H1 (cell line): ENCODE results near the gene TBX5. TPM values are rescaled to one million over a fixed set of nuclear protein-coding genes. Genes with fewer than 3 reads are reported as not detected.

ENCODE experiments used
- CTCF ChIA-PET: fragments of 300-600 bp; sonication (Branson Sonifier 250); formaldehyde crosslinking; loops from one replicate; lab custom pipeline; 2021; ENCODE audit not compliant: partially characterized antibody; lab: Charles Lee
- POLR2A ChIA-PET: fragments of 300-600 bp; sonication (Branson Sonifier 250); formaldehyde crosslinking; loops from one replicate; lab custom pipeline; 2021; ENCODE audit warnings: inconsistent platforms; ENCODE audit not compliant: partially characterized antibody; lab: Charles Lee
- DNase-seq, 2 experiments: peaks; one replicate each; pipeline versions ENCODE4 v3.0.0 to v3.0.0-alpha.2; 2010 to 2022; ENCODE audit warnings: low spot score in 2 of 2, low read depth in 1 of 2, mixed read lengths in 1 of 2
- FAIRE-seq: peaks from 2 replicates; lab custom pipeline; 2011; peaks lifted over from hg19 to GRCh38; lab: Jason Lieb, UNC
- H2AFZ ChIP-seq: 2 replicates; pipeline ENCODE4 v1.8.1; 2012; ENCODE audit warnings: low read length, inconsistent platforms
- H2AK5ac ChIP-seq: 2 replicates; pipeline ENCODE4 v1.6.1; 2013; ENCODE audit warnings: low read depth, low read length
- H2BK120ac ChIP-seq: replicated peaks from 2 replicates; pipeline ENCODE3; 2013; ENCODE audit warnings: low read depth, low read length, inconsistent platforms
- H2BK12ac ChIP-seq: 2 replicates; pipeline ENCODE4 v1.6.1; 2013; ENCODE audit warnings: low read depth, low read length
- H2BK15ac ChIP-seq: 2 replicates; pipeline ENCODE4 v1.6.1; 2013; ENCODE audit warnings: low read length
- H2BK20ac ChIP-seq: 2 replicates; pipeline ENCODE4 v1.6.1; 2013; ENCODE audit warnings: low read length
- H2BK5ac ChIP-seq: 2 replicates; pipeline ENCODE4 v1.6.1; 2013; ENCODE audit warnings: low read depth, low read length
- H3K14ac ChIP-seq: 2 replicates; pipeline ENCODE4 v1.6.1; 2013; ENCODE audit warnings: inconsistent platforms; ENCODE audit not compliant: insufficient read length
- H3K18ac ChIP-seq: 2 replicates; pipeline ENCODE4 v1.6.1; 2013; ENCODE audit warnings: low read length; ENCODE audit errors: extremely low read depth
- H3K23ac ChIP-seq: 2 replicates; pipeline ENCODE4 v1.6.1; 2013; ENCODE audit warnings: inconsistent platforms; ENCODE audit not compliant: insufficient read length
- H3K23me2 ChIP-seq: 2 replicates; pipeline ENCODE4 v1.6.1; 2013; ENCODE audit warnings: low read depth, low read length
- H3K27ac ChIP-seq: 2 replicates; pipeline ENCODE4 v1.6.1; 2011; ENCODE audit warnings: low read depth, low read length, inconsistent platforms
- H3K27me3 ChIP-seq, 4 experiments: replicated peaks in 1 of 4; 1 replicate in 1 of 4; 2 replicates in 3 of 4; pipeline versions ENCODE4 v1.6.1 to v1.8.1; 2011 to 2013; ENCODE audit warnings: low read length in 3 of 4, mild to moderate bottlenecking in 3 of 4, inconsistent platforms in 2 of 4, mixed read lengths in 2 of 4, moderate library complexity in 1 of 4; ENCODE audit not compliant: control insufficient read depth in 3 of 4, insufficient read depth in 3 of 4; ENCODE audit errors: extremely low read depth in 1 of 4
- H3K36me3 ChIP-seq, 4 experiments: 2 replicates each; pipeline versions ENCODE4 v1.6.1 to v1.8.1; 2011 to 2013; ENCODE audit warnings: mild to moderate bottlenecking in 4 of 4, low read length in 3 of 4, moderate library complexity in 2 of 4, control low read depth in 1 of 4, inconsistent platforms in 1 of 4; ENCODE audit not compliant: insufficient read depth in 4 of 4, control insufficient read depth in 2 of 4
- H3K4ac ChIP-seq: replicated peaks from 2 replicates; pipeline ENCODE3; 2013; ENCODE audit warnings: low read length, low read depth, mixed read lengths, inconsistent platforms; ENCODE audit not compliant: insufficient read length
- H3K4me1 ChIP-seq, 4 experiments: replicated peaks in 1 of 4; 1 replicate in 1 of 4; 2 replicates in 3 of 4; pipeline versions ENCODE4 v1.6.1 to v1.8.1; 2011 to 2013; ENCODE audit warnings: low read length in 3 of 4, inconsistent platforms in 2 of 4, mixed read lengths in 1 of 4; ENCODE audit not compliant: insufficient read depth in 4 of 4, control insufficient read depth in 3 of 4
- H3K4me2 ChIP-seq, 2 experiments: 2 replicates each; pipeline versions ENCODE4 v1.6.1 to v1.8.1; 2011 to 2013; ENCODE audit warnings: low read depth in 2 of 2, low read length in 2 of 2, control low read depth in 1 of 2, inconsistent platforms in 1 of 2, mild to moderate bottlenecking in 1 of 2; ENCODE audit not compliant: insufficient read depth in 1 of 2
- H3K4me3 ChIP-seq, 4 experiments: fragments of 200-600, 300-600 bp in 1 of 4; sonication (generic), shearing (Covaris generic), sonication (Bioruptor Twin) in 1 of 4; 2 replicates each; pipeline versions ENCODE4 v1.5.1 to v1.8.1; 2011 to 2016; ENCODE audit warnings: low read length in 4 of 4, low read depth in 3 of 4, control low read depth in 2 of 4, inconsistent platforms in 2 of 4, mild to moderate bottlenecking in 2 of 4, mixed read lengths in 1 of 4, moderate library complexity in 1 of 4; ENCODE audit not compliant: insufficient read depth in 2 of 4; ENCODE audit errors: extremely low read depth in 1 of 4
- H3K56ac ChIP-seq: replicated peaks from 2 replicates; pipeline ENCODE3; 2013; ENCODE audit warnings: low read depth, mild to moderate bottlenecking, mixed read lengths, low read length, inconsistent platforms; ENCODE audit not compliant: insufficient read length
- H3K79me1 ChIP-seq: 2 replicates; pipeline ENCODE4 v1.6.1; 2013; ENCODE audit warnings: low read depth, low read length, control low read depth
- H3K79me2 ChIP-seq, 2 experiments: 2 replicates each; pipeline versions ENCODE4 v1.6.1 to v1.8.1; 2012 to 2013; ENCODE audit warnings: low read length in 2 of 2, mild to moderate bottlenecking in 2 of 2, inconsistent platforms in 1 of 2; ENCODE audit not compliant: insufficient read depth in 2 of 2, control insufficient read depth in 1 of 2
- H3K9ac ChIP-seq, 4 experiments: replicated peaks in 1 of 4; 1 replicate in 1 of 4; 2 replicates in 3 of 4; pipeline versions ENCODE4 v1.6.1 to v1.8.1; 2011 to 2013; ENCODE audit warnings: low read depth in 3 of 4, low read length in 3 of 4, control low read depth in 2 of 4, mild to moderate bottlenecking in 2 of 4, moderate library complexity in 2 of 4, inconsistent platforms in 1 of 4; ENCODE audit errors: extremely low read depth in 1 of 4
- H3K9me3 ChIP-seq, 2 experiments: 2 replicates each; pipeline versions ENCODE4 v1.6.1 to v1.8.1; 2012 to 2013; ENCODE audit warnings: mild to moderate bottlenecking in 2 of 2, moderate library complexity in 2 of 2, control low read depth in 1 of 2, inconsistent platforms in 1 of 2, low read depth in 1 of 2, low read length in 1 of 2, mixed read lengths in 1 of 2; ENCODE audit not compliant: insufficient read depth in 2 of 2
- H4K20me1 ChIP-seq, 2 experiments: replicated peaks in 1 of 2; 2 replicates each; pipeline versions ENCODE3 to v1.8.1; 2011 to 2013; ENCODE audit warnings: inconsistent platforms in 2 of 2, low read length in 2 of 2, mild to moderate bottlenecking in 1 of 2; ENCODE audit not compliant: insufficient read depth in 2 of 2, control insufficient read depth in 1 of 2
- H4K5ac ChIP-seq: 2 replicates; pipeline ENCODE4 v1.6.1; 2013; ENCODE audit warnings: low read length, low read depth, mixed read lengths, inconsistent platforms; ENCODE audit not compliant: insufficient read length
- H4K8ac ChIP-seq: 2 replicates; pipeline ENCODE4 v1.8.0; 2013; ENCODE audit warnings: mild to moderate bottlenecking, moderate library complexity, low read length, inconsistent platforms; ENCODE audit not compliant: insufficient read depth; ENCODE audit errors: extremely low read depth
- H4K91ac ChIP-seq: replicated peaks from 2 replicates; pipeline ENCODE3; 2013; ENCODE audit warnings: low read length, mixed read lengths, inconsistent platforms; ENCODE audit not compliant: insufficient read length
- BCL11A ChIP-seq, 2 experiments: IDR thresholded peaks; one replicate each; pipeline ENCODE4 v1.6.1; 2011; ENCODE audit warnings: low read depth in 2 of 2, low read length in 2 of 2, mild to moderate bottlenecking in 2 of 2
- HDAC6 ChIP-seq: IDR thresholded peaks from one replicate; pipeline ENCODE4 v1.7.1; 2012; ENCODE audit warnings: low read depth, mild to moderate bottlenecking, inconsistent platforms, low read length, moderate library complexity
- MAFK ChIP-seq: IDR thresholded peaks from 2 replicates; pipeline ENCODE4 v1.6.1; 2012; ENCODE audit warnings: low read depth, mild to moderate bottlenecking, improper control_type of control experiment, low read length
- RNF2 ChIP-seq: fragments of 200-900, 300-1000 bp; sonication (generic); IDR thresholded peaks from 2 replicates; pipeline ENCODE4 v1.7.1; 2016; ENCODE audit warnings: borderline replicate concordance, low read depth, mild to moderate bottlenecking, antibody characterized with exemption, low read length; ENCODE audit not compliant: poor library complexity, severe bottlenecking; ENCODE audit errors: missing control alignments
- SIRT6 ChIP-seq: IDR thresholded peaks from one replicate; pipeline ENCODE4 v1.7.1; 2012; ENCODE audit warnings: low read length, inconsistent platforms
- SRF ChIP-seq: IDR thresholded peaks from 2 replicates; pipeline ENCODE4 v1.6.1; 2011; ENCODE audit warnings: mild to moderate bottlenecking, low read depth, low read length, moderate library complexity
- TAF7 ChIP-seq: optimal IDR thresholded peaks from 2 replicates; pipeline ENCODE3; 2011; ENCODE audit warnings: low read depth, mild to moderate bottlenecking, inconsistent platforms, low read length, moderate library complexity, borderline replicate concordance
- YY1 ChIP-seq: IDR thresholded peaks from 2 replicates; pipeline ENCODE4 v1.6.1; 2011; ENCODE audit warnings: low read depth, mild to moderate bottlenecking, low read length
- WGBS, 2 experiments: shearing (Covaris generic) in 1 of 2; methylation state at CpG; one replicate each; pipeline versions ENCODE4 v1.1.6 to v1.1.7; 2013 to 2015; ENCODE audit warnings: low lambda C conversion rate in 2 of 2, mixed read lengths in 2 of 2, inconsistent platforms in 1 of 2, low coverage in 1 of 2, missing lambda C conversion rate in 1 of 2; ENCODE audit not compliant: insufficient replicate concordance in 2 of 2, insufficient coverage in 1 of 2, insufficient read length in 1 of 2; ENCODE audit errors: extremely low coverage in 1 of 2, missing lambda C conversion rate in 1 of 2; 5-methylcytosine and 5-hydroxymethylcytosine counted together
- polyA plus RNA-seq, 7 experiments: library from polyadenylated mRNA; depleted of rRNA in 3 of 7; stranded (reverse) in 5 of 7; unstranded in 2 of 7; fragments of >200 nt in 5 of 7; fragments of 200-250 nt in 2 of 7; gene quantifications; 1 replicate in 5 of 7; 2 replicates in 1 of 7; 4 replicates in 1 of 7; pipeline versions ENCODE4 v1.2.1 to v1.2.3, GENCODE V29; 2011 to 2013; ENCODE audit warnings: missing spikeins in 2 of 7, mixed read lengths in 2 of 7
- total RNA-seq: library from RNA; stranded (reverse); fragmentation: NEBNext Ultra II Directional; extraction: Animal tissue kit (Norgen Biotek cat#: 25700); gene quantifications from 2 replicates; pipeline ENCODE4 v1.2.1, GENCODE V29; 2021

Gene TBX5
- total and polyA plus RNA-seq, 2 of the 8 experiments (the other 6 are each of a cell fraction or from before 2014, with no cell fraction given), result 0.05 TPM; not detected in 1

DNA sequence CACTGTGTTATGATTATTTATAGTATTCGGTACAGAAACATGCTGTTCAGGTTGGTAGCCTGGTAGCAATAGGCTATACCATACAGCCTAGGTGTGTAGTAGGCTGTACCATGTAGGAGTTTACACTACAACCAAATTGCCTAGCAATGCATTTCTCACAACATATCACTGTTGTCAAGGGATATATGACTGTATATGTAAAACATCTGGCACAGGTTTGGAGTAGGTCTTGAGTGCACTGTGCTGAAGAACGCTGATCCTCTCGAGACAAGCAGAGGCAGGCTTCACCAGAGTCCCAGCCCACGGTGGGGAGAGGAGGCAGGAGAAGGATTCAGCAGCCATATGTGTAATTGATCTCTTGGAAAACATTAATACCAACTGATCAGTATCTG, 15.0 kb upstream of the TBX5 start:
- peaks cover 10 to 34% (median 28%) of the 10 kb centered on the region in 4 experiments for H3K27me3 ChIP-seq
- H3K27ac ChIP-seq, result no peak overlapping the region
- CTCF ChIA-PET, result interaction anchor here (0.8 to 1.3 kb wide), 3 partner anchors 63 to 255 kb away, joined by 3 read pairs; no protein-coding TSS in a partner anchor
- no peak overlapping the region for H3K4ac ChIP-seq
- no peak overlapping the region for H2BK12ac ChIP-seq
- no peak overlapping the region for H3K4me3 ChIP-seq
- DNase-seq (no peak), FAIRE-seq (no peak)
- H2BK120ac ChIP-seq, result no peak overlapping the region
- H2BK20ac ChIP-seq, result no peak overlapping the region
- no peak overlapping the region for H3K23ac ChIP-seq
- H3K18ac ChIP-seq, result no peak overlapping the region
- no peak overlapping the region for H4K8ac ChIP-seq
- H3K56ac ChIP-seq, result no peak overlapping the region
- no peak overlapping the region for H2BK15ac ChIP-seq
- WGBS, 2 experiments, result 90% methylated on average over 4 of the region's 4 CpGs; no CpG with 5 or more reads in 1 of the 2 experiments
- no peaks in the 10 kb centered on the region for H3K36me3 ChIP-seq
- H3K23me2 ChIP-seq, result no peaks in the 10 kb centered on the region
- H2AFZ ChIP-seq, result no peak overlapping the region
- H4K20me1 ChIP-seq, result peaks cover 0 to 3% of the 10 kb centered on the region in 2 experiments
- no peaks in the 10 kb centered on the region for H3K79me1 ChIP-seq
- H3K79me2 ChIP-seq, result no peaks in the 10 kb centered on the region
- no peak overlapping the region for H3K9ac ChIP-seq
- H2AK5ac ChIP-seq, result no peak overlapping the region
- no peak overlapping the region for H3K4me2 ChIP-seq
- POLR2A ChIA-PET, result no interaction called here
- TF ChIP-seq SIRT6, result no peak
- no peak for TF ChIP-seq MAFK
- TF ChIP-seq RNF2, result no peak
- TF ChIP-seq YY1, result no peak
- TF ChIP-seq BCL11A (IDR thresholded peaks at IDR 0.05; ENCODE audit: low read depth in 2 of 2, low read length in 2 of 2), result no peak
- TF ChIP-seq TAF7, result no peak
- TF ChIP-seq HDAC6, result no peak
- TF ChIP-seq SRF, result no peak
- no peak overlapping the region for H3K14ac ChIP-seq
- no peaks in the 10 kb centered on the region for H3K4me1 ChIP-seq
- H3K9me3 ChIP-seq, result no peaks in the 10 kb centered on the region
- no peak overlapping the region for H2BK5ac ChIP-seq
- H4K91ac ChIP-seq, result no peak overlapping the region
- no peak overlapping the region for H4K5ac ChIP-seq
